KMS-11 (cell line): Measurements from ENCODE around the gene STAT5B.
A peak's percentile ranks its signal among the peaks of the same experiment; 100 is the strongest.

Experiments
- H2AFZ ChIP-seq: fragments of 200-600 bp; sonication (generic); 2 replicates; pipeline ENCODE4 v1.6.1; 2016; ENCODE audit warnings: antibody characterized with exemption, mixed run types, low read depth
- H3K27ac ChIP-seq: fragments of 200-600 bp; sonication (generic); 2 replicates; pipeline ENCODE4 v1.6.1; 2016; ENCODE audit warnings: mild to moderate bottlenecking, mixed run types
- H3K27me3 ChIP-seq: fragments of 200-600 bp; sonication (generic); 2 replicates; pipeline ENCODE4 v1.6.1; 2017; ENCODE audit warnings: mild to moderate bottlenecking, low read depth, mixed run types, moderate library complexity; ENCODE audit not compliant: insufficient read depth
- H3K36me3 ChIP-seq: fragments of 200-600 bp; sonication (generic); 2 replicates; pipeline ENCODE4 v1.6.1; 2017; ENCODE audit warnings: mild to moderate bottlenecking, mixed run types; ENCODE audit not compliant: insufficient read depth
- H3K4me1 ChIP-seq: fragments of 200-600 bp; sonication (generic); 2 replicates; pipeline ENCODE4 v1.6.1; 2016; ENCODE audit warnings: mild to moderate bottlenecking, low read depth, mixed run types; ENCODE audit not compliant: poor library complexity, severe bottlenecking
- H3K4me2 ChIP-seq: fragments of 200-600 bp; sonication (generic); 2 replicates; pipeline ENCODE4 v1.7.0; 2016; ENCODE audit warnings: mild to moderate bottlenecking, mixed run types
- H3K4me3 ChIP-seq: fragments of 200-600 bp; sonication (generic); IDR thresholded peaks from 2 replicates; pipeline ENCODE4 v1.6.1; 2017; ENCODE audit warnings: low read depth, low read length, mixed read lengths; ENCODE audit not compliant: insufficient read depth
- H3K79me2 ChIP-seq: fragments of 200-600 bp; sonication (generic); 2 replicates; pipeline ENCODE4 v1.6.1; 2016; ENCODE audit warnings: low read depth, mixed run types; ENCODE audit not compliant: insufficient read depth
- H3K9ac ChIP-seq: fragments of 200-600 bp; sonication (generic); 2 replicates; pipeline ENCODE4 v1.6.1; 2016; ENCODE audit warnings: mild to moderate bottlenecking, mixed run types
- H4K20me1 ChIP-seq: fragments of 200-600 bp; sonication (generic); 2 replicates; pipeline ENCODE4 v1.6.1; 2016; ENCODE audit warnings: mild to moderate bottlenecking, mixed run types; ENCODE audit not compliant: insufficient read depth
- TF ChIP-seq, protein P1 (sequence below): fragments of 200-600 bp; sonication (generic); conservative IDR thresholded peaks from 2 replicates; pipeline ENCODE4 v1.6.1; 2017; ENCODE audit warnings: low read depth, mild to moderate bottlenecking, antibody characterized with exemption, low read length, moderate library complexity, mixed read lengths

STAT5B gene

DNA sequence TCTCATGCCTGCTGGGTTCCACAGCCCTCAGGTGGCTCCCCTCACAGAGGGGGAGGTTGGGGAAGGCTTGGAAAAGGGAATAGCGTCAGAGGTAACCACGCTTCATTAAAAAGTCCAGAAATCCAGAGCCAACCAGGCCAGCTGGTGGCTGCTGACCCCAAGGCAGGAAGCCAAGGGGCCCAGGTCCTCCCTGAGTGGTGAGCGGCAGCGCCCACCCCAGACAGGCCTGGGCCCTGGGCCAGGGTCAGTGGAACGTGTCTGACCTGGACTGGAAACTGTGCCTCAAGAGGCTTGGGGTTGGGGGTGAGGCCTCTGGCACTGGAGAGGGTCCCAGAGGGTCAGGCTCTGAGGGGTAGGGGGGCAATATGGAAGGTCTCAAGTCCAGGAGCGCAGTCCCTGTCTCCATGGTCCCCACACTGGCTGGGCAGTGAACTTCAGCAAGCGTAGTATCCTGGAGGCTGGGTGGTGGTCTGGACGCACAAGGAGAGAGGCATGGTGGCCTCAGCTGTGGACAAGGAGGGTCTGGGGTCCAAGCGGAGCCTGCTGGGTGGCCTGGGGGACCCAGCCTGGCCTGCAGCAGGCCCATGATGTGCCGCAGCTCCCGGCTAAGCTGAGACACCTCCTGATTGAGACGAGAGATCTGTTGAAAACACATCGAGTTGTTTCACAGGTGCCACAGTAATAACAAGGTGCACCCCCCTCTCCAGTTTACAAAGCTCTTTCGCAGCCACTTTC lies 116.2 kb downstream of the STAT5B start:
- H3K4me2 ChIP-seq, result no peak overlapping the region
- no peaks in the 10 kb centered on the region for H4K20me1 ChIP-seq
- H3K27ac ChIP-seq, result no peak overlapping the region
- no peaks in the 10 kb centered on the region for H3K36me3 ChIP-seq
- H3K79me2 ChIP-seq, result no peaks in the 10 kb centered on the region
- no peak overlapping the region for H2AFZ ChIP-seq
- no peak overlapping the region for H3K9ac ChIP-seq
- no peaks in the 10 kb centered on the region for H3K4me1 ChIP-seq
- H3K27me3 ChIP-seq, result no peaks in the 10 kb centered on the region
- TF ChIP-seq, protein P1, sequence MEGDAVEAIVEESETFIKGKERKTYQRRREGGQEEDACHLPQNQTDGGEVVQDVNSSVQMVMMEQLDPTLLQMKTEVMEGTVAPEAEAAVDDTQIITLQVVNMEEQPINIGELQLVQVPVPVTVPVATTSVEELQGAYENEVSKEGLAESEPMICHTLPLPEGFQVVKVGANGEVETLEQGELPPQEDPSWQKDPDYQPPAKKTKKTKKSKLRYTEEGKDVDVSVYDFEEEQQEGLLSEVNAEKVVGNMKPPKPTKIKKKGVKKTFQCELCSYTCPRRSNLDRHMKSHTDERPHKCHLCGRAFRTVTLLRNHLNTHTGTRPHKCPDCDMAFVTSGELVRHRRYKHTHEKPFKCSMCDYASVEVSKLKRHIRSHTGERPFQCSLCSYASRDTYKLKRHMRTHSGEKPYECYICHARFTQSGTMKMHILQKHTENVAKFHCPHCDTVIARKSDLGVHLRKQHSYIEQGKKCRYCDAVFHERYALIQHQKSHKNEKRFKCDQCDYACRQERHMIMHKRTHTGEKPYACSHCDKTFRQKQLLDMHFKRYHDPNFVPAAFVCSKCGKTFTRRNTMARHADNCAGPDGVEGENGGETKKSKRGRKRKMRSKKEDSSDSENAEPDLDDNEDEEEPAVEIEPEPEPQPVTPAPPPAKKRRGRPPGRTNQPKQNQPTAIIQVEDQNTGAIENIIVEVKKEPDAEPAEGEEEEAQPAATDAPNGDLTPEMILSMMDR, result no peak
- no peak overlapping the region for H3K4me3 ChIP-seq

DNA sequence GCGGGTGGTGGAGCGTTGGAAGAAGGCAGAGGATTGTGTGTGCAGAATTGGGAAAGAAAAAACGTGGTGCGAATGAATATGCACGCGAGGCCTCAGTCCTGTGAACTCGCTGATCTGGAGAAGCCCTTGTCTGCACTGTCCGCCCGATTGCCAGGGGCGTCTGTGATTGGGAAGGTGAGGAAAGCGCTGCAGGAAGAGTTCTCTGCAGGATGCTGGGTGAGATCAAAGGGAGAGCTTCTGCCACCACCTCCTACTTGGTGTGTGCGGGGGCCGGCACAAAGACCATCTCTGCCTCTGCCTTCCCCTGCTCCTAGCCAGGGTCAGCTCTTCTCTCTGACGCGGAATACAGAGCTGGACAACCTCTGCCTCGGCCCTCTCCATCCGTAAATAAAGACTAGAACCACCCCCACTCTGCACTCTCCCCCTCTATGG lies 120.6 kb downstream of the STAT5B start:
- H3K79me2 ChIP-seq, result peaks cover 41% of the 10 kb centered on the region
- H3K4me1 ChIP-seq, result peaks cover 26% of the 10 kb centered on the region
- H2AFZ ChIP-seq, result peak overlapping the region; percentile 77
- H3K36me3 ChIP-seq, result no peaks in the 10 kb centered on the region
- no peak overlapping the region for H3K9ac ChIP-seq
- H4K20me1 ChIP-seq, result no peaks in the 10 kb centered on the region
- no peak overlapping the region for H3K27ac ChIP-seq
- no peaks in the 10 kb centered on the region for H3K27me3 ChIP-seq
- H3K4me2 ChIP-seq, result peak overlapping the region; percentile 34; the same call in 1 of the 2 replicates
- no peak overlapping the region for H3K4me3 ChIP-seq
- TF ChIP-seq, protein P1, result no peak

DNA sequence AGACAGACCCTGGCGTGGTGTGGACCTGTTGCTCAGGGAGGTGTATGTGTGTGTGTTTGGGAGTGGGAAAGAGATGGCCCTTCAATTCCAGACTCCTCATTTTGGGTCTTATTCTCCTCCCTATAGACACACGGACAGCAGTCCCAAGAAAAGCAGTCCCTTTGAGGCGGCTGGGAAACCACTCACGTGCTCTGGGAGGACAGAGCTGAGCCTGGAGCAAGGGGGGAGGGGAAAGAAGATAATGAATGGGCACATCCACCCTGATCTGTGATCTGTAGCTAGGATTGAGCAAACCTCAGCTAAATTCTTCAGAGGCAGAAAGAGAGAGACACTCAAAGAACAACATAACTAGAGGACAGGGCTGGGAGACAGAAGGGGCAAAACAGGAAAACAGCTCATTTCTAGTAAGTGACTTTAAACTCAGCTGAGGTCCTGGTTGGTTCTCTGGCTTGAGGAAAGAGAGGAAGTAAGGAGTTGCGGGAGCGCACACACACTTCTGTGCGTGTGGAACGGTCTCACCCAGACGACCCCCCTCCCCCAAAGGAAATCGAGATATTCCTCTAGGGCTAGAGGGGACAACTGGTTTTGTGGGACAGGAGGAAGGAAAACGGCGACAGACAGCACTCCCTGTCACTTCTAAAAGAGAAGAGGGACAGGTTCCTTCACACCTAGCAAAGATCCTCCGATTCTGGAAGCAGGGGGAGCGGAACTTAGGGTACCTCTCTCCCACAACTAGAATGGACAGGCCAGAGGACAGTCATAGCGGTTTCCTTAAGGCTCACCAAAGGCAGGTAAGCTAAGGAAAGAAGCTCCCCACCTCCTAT lies 122.1 kb downstream of the STAT5B start:
- H3K4me2 ChIP-seq, result peak overlapping the region; percentile 74
- H3K9ac ChIP-seq, result peak overlapping the region; percentile 70; the same call in 1 of the 2 replicates
- H3K36me3 ChIP-seq, result no peaks in the 10 kb centered on the region
- peak overlapping the region; percentile 10; the same call in 1 of the 2 replicates for H3K27ac ChIP-seq
- H2AFZ ChIP-seq, result peak overlapping the region; percentile 52
- TF ChIP-seq, protein P1, result no peak
- peaks cover 26% of the 10 kb centered on the region for H3K4me1 ChIP-seq
- H3K27me3 ChIP-seq, result no peaks in the 10 kb centered on the region
- peak overlapping the region; percentile 61 for H3K4me3 ChIP-seq
- H4K20me1 ChIP-seq, result no peaks in the 10 kb centered on the region
- H3K79me2 ChIP-seq, result peaks cover 46% of the 10 kb centered on the region
